Measurements from ENCODE around the gene RARS1.

Gene RARS1

DNA sequence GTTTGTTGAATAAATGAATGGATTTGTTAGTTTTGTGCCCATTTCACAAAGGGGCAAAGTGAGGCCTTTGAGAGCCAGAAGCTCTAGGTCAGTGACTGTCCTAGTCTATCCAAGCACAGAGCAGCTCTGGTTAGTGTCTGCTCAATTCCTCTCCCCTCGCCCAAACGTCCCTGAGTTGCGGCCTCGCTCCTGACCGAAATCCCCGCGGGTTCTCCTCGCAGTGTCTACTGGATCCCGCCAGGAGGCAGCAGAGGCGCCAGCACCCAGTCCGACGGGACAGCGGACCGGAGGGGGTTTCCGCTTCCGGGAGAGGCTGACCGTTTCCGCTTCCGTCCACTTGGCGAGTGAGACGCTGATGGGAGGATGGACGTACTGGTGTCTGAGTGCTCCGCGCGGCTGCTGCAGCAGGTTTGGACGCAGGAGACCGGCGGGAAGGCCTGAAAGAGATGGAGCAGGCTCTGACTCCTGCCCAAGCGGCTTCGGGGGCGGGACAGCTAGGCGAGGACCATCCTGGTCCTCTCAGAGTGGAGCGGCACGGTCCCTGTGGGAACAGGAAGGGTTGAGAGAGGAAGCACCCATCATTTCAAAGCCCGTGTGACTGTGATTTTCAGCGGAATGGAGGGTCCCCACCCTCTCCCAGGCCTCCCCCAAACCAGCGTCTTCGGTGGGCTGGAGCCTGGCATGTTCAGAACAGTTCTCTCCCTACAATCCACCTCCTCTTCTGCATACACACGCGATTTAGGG is at the start of gene RARS1:
TSS of gene RARS1 (plus strand) at position 336 of the 744 bp plus-strand sequence. CDS start at position 364, 28 bp downstream.
- Mint-ChIP-seq H3K4me1 (ENCODE audit: low read depth) (peaks cover 15% of the 10 kb centered on the region), H3K9me3 (no peaks in the 10 kb centered on the region), H3K36me3 (ENCODE audit: low read depth) (peaks cover 46% of the 10 kb centered on the region), H3K4me3 (peak within 1 kb of the TSS; percentile 95), H3K27ac (peak within 1 kb of the TSS; percentile 86), H3K27me3 (peaks cover 13% of the 10 kb centered on the region)
- intact Hi-C loops (cut with micrococcal nuclease), result loop anchor here (1.0 kb wide), 2 partner anchors 93 to 217 kb away; partner anchors contain the start of gene PANK3

DNA sequence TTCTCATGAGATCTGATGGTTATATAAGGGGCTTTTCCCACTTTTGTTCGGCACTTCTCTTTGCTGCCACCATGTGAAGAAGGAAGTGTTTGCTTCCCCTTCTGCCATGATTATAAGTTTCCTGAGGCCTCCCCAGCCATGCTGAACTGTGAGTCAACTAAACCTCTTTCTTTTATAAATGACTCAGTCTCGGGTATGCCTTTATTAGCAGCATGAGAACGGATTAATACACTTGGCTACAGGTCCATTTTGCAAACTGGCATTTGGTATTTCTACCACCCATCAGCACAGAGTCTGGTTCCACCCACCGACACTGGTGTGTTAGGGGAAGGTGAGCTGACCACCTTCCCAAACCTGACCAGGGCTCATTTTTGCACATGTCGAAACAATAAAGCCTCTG is 47.9 kb upstream of the RARS1 start:
- Mint-ChIP-seq H3K9me3 (no peaks in the 10 kb centered on the region), H3K4me3 (no peak overlapping the region), H3K36me3 (ENCODE audit: low read depth) (no peaks in the 10 kb centered on the region), H3K27me3 (no peaks in the 10 kb centered on the region), H3K4me1 (ENCODE audit: low read depth) (no peaks in the 10 kb centered on the region), H3K27ac (no peak overlapping the region)
- intact Hi-C loops (cut with micrococcal nuclease), result no loop called here

DNA sequence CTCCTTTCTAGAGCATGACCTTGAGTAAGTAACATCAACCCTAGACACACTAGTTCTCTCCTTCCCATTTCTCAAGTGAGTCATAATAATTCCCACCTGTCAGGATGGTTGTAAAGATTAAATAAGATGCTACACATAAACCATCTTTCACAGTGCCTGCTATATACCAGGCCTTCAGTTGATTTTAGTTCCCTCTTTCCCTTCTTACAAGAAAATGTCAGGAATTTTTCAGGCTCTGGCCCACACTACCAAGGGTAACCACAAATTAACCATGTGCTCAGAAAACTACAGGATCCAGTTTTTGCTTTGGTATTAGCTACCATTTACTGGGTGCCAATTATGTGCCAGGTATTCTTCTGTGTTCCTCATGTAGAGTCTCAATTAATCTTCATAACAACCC is 42.7 kb upstream of the RARS1 start:
- no peaks in the 10 kb centered on the region for H3K27me3 Mint-ChIP-seq
- intact Hi-C loops (cut with micrococcal nuclease), result no loop called here
- H3K4me1 Mint-ChIP-seq (ENCODE audit: low read depth), result no peaks in the 10 kb centered on the region

DNA sequence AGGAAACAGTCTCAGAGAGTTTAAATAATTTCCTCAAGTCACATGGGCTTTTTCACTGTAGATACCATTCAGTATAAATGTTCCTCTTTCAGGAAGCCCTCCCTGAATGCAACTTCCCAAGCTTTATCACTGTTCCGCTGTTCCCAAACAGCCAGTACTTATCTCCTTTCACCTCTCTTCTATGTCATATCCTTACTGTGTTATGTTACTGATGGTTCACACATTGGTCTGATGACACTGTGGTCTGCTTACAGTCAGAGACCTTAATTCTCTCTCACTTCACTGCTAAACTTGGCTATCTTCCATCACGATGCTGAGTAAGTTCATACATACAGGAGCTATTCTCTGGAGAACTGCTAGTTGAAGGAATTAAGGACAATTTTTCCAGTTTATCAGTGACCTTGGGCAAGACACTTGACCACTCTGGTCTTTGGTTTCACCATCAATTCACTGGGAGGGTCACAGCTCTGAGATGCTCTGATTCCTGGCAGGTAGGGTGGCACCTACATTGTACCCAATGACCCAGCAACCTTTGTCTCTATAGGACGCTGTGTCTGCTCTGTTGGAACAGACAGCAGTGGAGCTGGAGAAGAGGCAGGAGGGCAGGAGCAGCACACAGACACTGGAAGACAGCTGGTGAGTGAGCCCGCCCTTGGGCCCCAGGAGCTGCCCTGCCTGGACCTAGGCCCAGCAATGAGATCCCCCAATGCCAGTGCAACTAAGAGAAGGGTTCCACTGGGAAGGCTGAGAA is 42.1 kb upstream of the RARS1 start:
- Mint-ChIP-seq H3K27me3 (no peaks in the 10 kb centered on the region), H3K4me3 (no peak overlapping the region), H3K36me3 (ENCODE audit: low read depth) (no peaks in the 10 kb centered on the region), H3K27ac (no peak overlapping the region), H3K4me1 (ENCODE audit: low read depth) (no peaks in the 10 kb centered on the region), H3K9me3 (no peaks in the 10 kb centered on the region)
- intact Hi-C loops (cut with micrococcal nuclease), result no loop called here

More for the DNA sequence above, 42.7 kb upstream of the RARS1 start:
- no peaks in the 10 kb centered on the region for H3K36me3 Mint-ChIP-seq (ENCODE audit: low read depth)
- H3K4me3 Mint-ChIP-seq, result no peak overlapping the region
- H3K27ac Mint-ChIP-seq, result no peak overlapping the region
- no peaks in the 10 kb centered on the region for H3K9me3 Mint-ChIP-seq

DNA sequence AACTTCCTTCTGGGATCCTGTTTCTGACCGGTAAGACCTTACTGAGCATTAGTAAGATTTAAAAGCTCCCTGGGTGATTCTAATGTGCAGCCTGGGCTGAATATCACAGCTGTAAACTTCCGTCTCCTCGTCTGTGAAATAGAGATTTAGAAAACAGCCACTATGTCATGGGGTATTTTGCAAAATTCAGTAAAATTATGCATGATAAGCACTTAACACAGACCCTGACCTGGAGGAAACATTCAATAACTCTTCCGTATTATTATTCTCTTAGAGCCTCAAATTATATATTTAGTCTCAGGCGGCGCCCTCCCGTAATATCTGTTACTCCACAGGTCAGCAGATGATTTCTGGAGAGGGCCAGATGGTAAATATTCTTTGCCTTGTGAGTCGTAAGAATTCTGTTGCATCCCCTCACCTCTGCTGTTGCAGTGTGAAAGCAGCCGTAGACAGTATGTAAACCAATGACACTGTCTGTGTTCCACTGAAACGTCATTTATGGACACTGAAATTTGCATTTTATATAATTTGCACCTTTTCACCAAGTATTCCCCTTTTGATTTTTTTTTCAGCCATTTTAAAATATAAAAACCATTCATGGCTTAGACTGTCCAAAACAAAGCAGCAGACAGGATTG is 39.2 kb upstream of the RARS1 start:
- intact Hi-C loops (cut with micrococcal nuclease), result no loop called here
- H3K27me3 Mint-ChIP-seq, result no peaks in the 10 kb centered on the region
- H3K36me3 Mint-ChIP-seq (ENCODE audit: low read depth), result no peaks in the 10 kb centered on the region
- H3K4me3 Mint-ChIP-seq, result no peak overlapping the region
- no peak overlapping the region for H3K27ac Mint-ChIP-seq
- H3K4me1 Mint-ChIP-seq (ENCODE audit: low read depth), result no peaks in the 10 kb centered on the region
- H3K9me3 Mint-ChIP-seq, result no peaks in the 10 kb centered on the region

DNA sequence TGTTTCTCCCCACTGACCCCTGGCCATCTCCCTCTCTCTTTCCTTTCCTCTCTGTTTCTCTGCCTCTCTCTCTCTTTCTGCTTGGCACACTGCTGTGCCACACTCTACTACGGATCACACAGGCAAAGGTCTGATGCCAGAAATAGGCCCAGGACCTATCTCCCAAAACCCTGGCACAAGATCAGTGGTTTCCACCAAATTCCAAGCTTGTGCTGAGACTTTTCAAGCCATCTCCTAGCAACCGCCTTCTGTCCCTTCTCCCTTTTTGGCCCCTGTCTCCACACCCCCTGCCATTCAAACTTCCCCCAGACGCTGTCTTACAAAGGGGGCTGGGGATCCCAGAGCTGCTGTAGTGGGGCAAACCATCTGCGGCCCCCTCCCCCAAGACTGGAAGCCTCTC is 38.5 kb upstream of the RARS1 start:
- Mint-ChIP-seq H3K4me1 (ENCODE audit: low read depth) (no peaks in the 10 kb centered on the region), H3K9me3 (no peaks in the 10 kb centered on the region), H3K27ac (no peak overlapping the region), H3K4me3 (no peak overlapping the region), H3K27me3 (no peaks in the 10 kb centered on the region), H3K36me3 (ENCODE audit: low read depth) (no peaks in the 10 kb centered on the region)
- intact Hi-C loops (cut with micrococcal nuclease), result no loop called here

DNA sequence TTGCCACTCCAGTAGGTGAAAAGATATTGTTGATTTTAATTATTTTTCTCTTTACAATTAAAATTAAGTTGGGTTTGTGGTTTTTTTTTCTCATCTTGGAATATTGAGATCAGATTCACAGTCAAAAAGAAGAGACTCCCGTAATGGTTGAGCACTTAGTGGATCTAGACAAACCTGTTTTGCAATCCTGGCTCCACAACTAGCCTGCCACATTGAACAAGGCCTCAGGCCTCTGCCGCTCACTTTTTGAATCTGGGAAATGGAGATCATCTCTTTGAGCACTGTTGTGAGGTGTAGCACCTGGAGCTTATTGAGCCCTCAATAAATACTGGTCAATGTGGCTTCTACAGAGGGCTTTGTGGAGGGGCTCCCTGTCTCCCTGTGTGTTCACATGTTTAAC is 37.1 kb upstream of the RARS1 start:
- Mint-ChIP-seq H3K36me3 (ENCODE audit: low read depth) (no peaks in the 10 kb centered on the region), H3K9me3 (no peaks in the 10 kb centered on the region), H3K4me1 (ENCODE audit: low read depth) (no peaks in the 10 kb centered on the region), H3K27ac (no peak overlapping the region), H3K4me3 (no peak overlapping the region), H3K27me3 (no peaks in the 10 kb centered on the region)
- intact Hi-C loops (cut with micrococcal nuclease), result no loop called here

DNA sequence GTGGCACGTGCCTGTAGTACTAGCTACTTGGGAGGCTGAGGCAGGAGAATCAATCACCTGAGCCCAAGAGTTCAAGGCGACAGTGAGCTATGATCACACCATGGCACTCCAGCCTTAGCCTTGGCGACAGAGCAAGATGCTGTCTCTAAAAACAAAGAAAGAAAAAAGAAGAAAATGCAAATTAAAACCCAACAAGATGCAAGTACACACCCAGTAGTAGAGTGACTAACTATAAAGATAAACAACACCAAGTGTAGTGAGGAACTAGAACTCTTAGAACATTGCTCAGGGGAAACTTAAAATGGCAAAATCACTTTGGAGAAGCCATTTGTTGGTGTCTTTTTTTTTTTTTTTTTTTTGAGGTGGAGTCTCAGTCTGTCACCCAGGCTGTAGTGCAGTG is 34.7 kb upstream of the RARS1 start:
- Mint-ChIP-seq H3K4me3 (no peak overlapping the region), H3K36me3 (ENCODE audit: low read depth) (no peaks in the 10 kb centered on the region), H3K27me3 (no peaks in the 10 kb centered on the region), H3K9me3 (no peaks in the 10 kb centered on the region), H3K4me1 (ENCODE audit: low read depth) (no peaks in the 10 kb centered on the region), H3K27ac (no peak overlapping the region)
- intact Hi-C loops (cut with micrococcal nuclease), result no loop called here

DNA sequence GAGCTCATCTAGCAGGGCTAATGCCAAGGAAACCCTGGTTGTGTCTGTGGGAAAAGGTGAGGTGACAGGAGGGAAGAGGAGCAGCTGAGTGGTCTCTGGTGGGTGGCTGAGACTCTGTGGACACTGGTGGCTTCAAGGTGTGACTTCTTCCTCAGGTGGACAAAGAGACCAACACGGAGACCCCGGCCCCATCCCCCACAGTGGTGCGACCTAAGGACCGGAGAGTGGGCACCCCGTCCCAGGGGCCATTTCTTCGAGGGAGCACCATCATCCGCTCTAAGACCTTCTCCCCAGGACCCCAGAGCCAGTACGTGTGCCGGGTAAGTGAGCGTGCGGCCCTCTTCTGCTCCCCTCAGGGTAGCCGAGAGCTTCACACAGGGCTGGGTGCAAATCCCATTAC is 31.1 kb upstream of the RARS1 start:
- H3K4me1 Mint-ChIP-seq (ENCODE audit: low read depth), result no peaks in the 10 kb centered on the region
- H3K9me3 Mint-ChIP-seq, result no peaks in the 10 kb centered on the region
- no peak overlapping the region for H3K4me3 Mint-ChIP-seq
- H3K36me3 Mint-ChIP-seq (ENCODE audit: low read depth), result no peaks in the 10 kb centered on the region
- H3K27ac Mint-ChIP-seq, result no peak overlapping the region
- intact Hi-C loops (cut with micrococcal nuclease), result no loop called here
- no peaks in the 10 kb centered on the region for H3K27me3 Mint-ChIP-seq

DNA sequence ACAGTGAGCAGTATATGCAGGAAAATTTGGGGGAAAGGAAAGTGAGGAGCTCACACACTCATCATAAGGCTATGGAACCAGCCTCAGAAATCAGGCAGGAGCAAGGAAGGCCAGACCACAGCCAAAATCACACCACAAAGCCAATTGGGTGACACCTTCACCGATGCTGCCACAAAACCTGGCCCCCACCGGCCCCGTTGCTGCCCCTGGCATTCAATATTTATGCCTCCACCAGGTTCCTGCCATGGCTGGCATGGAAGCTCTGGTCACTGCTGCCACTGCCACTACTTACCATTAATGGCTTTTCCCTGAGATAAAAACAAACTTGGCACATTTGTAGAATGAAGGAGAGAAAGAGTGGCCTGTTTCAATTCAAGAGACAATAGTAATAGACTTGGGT is 28.7 kb upstream of the RARS1 start:
- Mint-ChIP-seq H3K4me3 (no peak overlapping the region), H3K36me3 (ENCODE audit: low read depth) (no peaks in the 10 kb centered on the region), H3K27me3 (no peaks in the 10 kb centered on the region), H3K9me3 (no peaks in the 10 kb centered on the region), H3K27ac (no peak overlapping the region), H3K4me1 (ENCODE audit: low read depth) (no peaks in the 10 kb centered on the region)
- intact Hi-C loops (cut with micrococcal nuclease), result no loop called here

DNA sequence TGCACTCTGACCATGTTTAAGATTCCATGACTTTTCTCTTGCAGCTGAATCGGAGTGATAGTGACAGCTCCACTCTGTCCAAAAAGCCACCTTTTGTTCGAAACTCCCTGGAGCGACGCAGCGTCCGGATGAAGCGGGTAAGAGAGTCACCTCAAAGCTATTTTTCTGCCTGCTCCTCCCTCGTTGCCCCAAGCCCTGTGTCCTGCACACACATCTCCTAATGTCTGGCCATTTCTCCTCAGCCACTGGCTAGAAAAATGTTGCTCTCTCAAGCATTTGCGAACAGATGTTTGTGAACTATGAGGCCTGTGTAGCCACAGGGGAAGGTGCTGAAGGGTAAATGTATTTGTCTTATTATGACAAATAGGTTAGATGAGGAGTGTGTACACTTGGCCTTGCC is 25.7 kb upstream of the RARS1 start:
- H3K9me3 Mint-ChIP-seq, result no peaks in the 10 kb centered on the region
- no peak overlapping the region for H3K27ac Mint-ChIP-seq
- intact Hi-C loops (cut with micrococcal nuclease), result no loop called here

DNA sequence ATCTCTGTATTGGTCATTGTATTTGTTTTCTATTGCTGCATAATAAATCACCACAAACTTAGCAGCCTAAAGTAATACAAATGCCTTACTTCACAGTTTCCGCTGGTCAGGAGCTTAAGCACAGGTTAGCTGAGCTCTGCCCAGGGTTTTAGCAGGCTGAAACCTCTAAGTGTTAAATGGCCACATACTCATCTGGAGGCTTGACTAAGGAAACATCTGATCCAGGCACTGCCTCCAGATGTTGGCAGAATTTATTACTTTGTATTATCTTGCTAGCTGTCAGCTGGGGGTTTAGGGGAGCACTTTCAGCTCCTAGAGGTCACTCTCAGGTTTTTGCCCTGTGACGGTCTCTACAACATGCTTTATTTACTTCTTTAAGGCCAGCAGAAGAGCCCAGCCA is 23.2 kb upstream of the RARS1 start:
- intact Hi-C loops (cut with micrococcal nuclease), result no loop called here
- Mint-ChIP-seq H3K27me3 (no peaks in the 10 kb centered on the region), H3K27ac (no peak overlapping the region), H3K4me3 (no peak overlapping the region), H3K36me3 (ENCODE audit: low read depth) (no peaks in the 10 kb centered on the region), H3K9me3 (no peaks in the 10 kb centered on the region), H3K4me1 (ENCODE audit: low read depth) (no peaks in the 10 kb centered on the region)

More for the DNA sequence above, 25.7 kb upstream of the RARS1 start:
- Mint-ChIP-seq H3K27me3 (no peaks in the 10 kb centered on the region), H3K36me3 (ENCODE audit: low read depth) (no peaks in the 10 kb centered on the region), H3K4me3 (no peak overlapping the region), H3K4me1 (ENCODE audit: low read depth) (no peaks in the 10 kb centered on the region)

DNA sequence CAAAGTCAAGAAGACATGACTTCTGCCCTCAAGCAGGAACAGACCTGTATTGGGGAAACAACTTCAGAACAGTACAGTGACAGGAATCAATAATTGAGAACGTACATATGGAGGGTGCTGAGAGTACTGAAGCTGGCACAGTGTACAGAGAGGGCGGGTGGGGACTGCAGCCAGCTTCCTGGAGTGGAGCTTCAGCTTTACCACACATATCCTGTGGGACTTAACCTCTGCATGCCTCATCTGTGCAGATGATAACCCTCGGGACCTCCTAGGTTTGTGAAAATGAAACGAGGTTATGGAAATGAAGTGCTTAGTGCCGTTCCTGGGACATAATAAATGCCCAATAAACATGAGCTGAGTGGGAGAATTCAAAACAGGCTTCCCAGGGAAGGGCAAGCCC is 22.1 kb upstream of the RARS1 start:
- H3K27ac Mint-ChIP-seq, result no peak overlapping the region
- no peaks in the 10 kb centered on the region for H3K36me3 Mint-ChIP-seq (ENCODE audit: low read depth)
- no peaks in the 10 kb centered on the region for H3K9me3 Mint-ChIP-seq
- H3K4me1 Mint-ChIP-seq (ENCODE audit: low read depth), result no peaks in the 10 kb centered on the region
- no peak overlapping the region for H3K4me3 Mint-ChIP-seq
- intact Hi-C loops (cut with micrococcal nuclease), result no loop called here
- H3K27me3 Mint-ChIP-seq, result no peaks in the 10 kb centered on the region

DNA sequence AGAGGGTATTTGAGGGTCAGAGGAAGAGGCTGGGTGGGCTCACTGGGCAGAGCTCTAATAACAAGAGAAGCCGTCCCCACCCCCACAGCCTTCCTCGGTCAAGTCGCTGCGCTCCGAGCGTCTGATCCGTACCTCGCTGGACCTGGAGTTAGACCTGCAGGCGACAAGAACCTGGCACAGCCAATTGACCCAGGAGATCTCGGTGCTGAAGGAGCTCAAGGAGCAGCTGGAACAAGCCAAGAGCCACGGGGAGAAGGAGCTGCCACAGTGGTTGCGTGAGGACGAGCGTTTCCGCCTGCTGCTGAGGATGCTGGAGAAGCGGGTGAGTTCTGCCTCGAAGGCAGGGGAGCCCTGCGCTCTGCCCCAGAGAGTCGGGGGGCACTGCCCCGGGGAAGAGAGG is 21.6 kb upstream of the RARS1 start:
- Mint-ChIP-seq H3K27me3 (no peaks in the 10 kb centered on the region), H3K27ac (no peak overlapping the region), H3K9me3 (no peaks in the 10 kb centered on the region), H3K4me1 (ENCODE audit: low read depth) (no peaks in the 10 kb centered on the region), H3K4me3 (no peak overlapping the region), H3K36me3 (ENCODE audit: low read depth) (no peaks in the 10 kb centered on the region)
- intact Hi-C loops (cut with micrococcal nuclease), result no loop called here
